ENCODE measurements around the gene LCN12. TPM values are rescaled to one million over a fixed set of nuclear protein-coding genes. Genes with fewer than 3 reads are reported as not detected.

LCN12 gene
- total RNA-seq, 1 donor from 2014 or later = 3.4 TPM

DNA sequence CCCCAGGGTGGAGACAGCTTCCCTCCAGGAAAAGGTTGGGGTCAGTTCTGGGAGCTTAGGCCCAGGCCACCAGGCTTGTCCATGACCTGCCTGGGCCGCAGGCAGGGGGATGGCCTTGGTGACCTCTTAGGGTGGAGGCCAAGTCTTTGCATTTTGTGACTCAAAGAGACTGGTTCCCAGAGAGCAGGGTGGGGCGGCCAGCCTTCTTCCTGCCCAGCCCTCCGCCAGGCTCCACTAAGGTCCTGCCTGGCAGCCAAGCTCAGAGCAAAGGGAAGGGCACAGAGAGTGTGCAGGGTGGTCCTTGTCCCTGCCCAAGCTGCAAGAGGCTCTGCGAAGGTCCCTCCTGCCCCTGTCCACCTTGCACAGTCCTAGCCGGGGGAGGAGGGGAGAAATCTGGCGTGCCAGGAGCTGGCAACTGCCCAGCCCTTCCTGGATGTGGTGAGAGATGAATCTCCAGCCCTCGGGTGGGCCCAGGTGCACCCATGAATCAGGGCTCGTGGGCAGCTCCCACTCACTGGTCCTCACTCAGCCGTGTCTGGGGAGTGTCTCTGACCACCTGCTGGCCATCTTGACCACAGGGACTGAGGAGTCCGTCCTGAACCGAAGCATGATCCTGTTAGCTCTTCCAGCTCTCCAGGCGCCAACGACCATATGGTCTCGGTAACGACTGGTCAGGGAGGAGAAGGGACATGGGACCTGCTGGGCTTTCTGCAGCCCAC is 22.9 kb downstream of the LCN12 start:
- no peak for DNase-seq (ENCODE audit: low spot score)

GRCh38 chr9:136975644-136976043 is 23.6 kb downstream of the LCN12 start:
- no peak for DNase-seq (ENCODE audit: low spot score)

- DNase-seq (ENCODE audit: low spot score) = no peak
These were observed 25.1 kb downstream of the LCN12 start, which contains the start of gene PTGDS for GRCh38 chr9:136977223-136977622. TSS of gene PTGDS (plus strand) at chr9:136977504. CDS start at chr9:136977579, 75 bp downstream.

- DNase-seq (ENCODE audit: low spot score) = no peak
These were observed 25.6 kb downstream of the LCN12 start for GRCh38 chr9:136977649-136978072.

GRCh38 chr9:136978073-136978864 is 26.2 kb downstream of the LCN12 start:
- DNase-seq (ENCODE audit: low spot score) = peak; percentile 73

- DNase-seq (ENCODE audit: low spot score) = no peak
These were observed 26.9 kb downstream of the LCN12 start for GRCh38 chr9:136978865-136979544.

DNA sequence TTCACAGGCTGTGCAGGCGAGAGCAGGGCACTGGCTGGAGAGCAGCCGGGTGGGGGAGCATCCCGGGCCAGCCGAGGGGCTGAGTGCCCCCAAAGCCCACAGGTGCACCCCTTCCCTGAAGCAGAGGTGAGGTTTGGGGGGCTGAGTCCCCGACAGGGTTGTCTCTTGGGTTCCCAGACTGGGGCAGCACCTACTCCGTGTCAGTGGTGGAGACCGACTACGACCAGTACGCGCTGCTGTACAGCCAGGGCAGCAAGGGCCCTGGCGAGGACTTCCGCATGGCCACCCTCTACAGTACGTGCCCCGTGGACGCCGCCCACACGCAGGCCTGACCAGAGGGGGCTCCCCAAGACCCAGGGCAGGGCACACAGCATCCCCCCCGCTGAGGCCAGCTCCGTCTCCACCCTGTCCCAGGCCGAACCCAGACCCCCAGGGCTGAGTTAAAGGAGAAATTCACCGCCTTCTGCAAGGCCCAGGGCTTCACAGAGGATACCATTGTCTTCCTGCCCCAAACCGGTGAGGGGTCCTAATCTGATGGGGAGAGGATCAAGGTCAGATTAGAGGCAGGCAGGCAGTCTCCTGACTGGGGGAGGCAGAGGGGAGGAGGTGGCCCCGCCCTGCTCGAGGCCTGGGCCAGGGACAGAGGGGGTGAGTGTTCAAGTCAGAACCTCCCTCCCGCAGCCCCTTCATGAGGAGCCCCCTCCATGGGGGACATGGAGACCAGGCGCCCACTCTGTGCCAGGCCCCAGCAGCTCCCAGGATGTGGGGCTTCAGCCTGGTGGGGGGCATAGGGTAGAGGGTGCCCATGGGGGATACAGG is 27.9 kb downstream of the LCN12 start:
- DNase-seq (ENCODE audit: low spot score) = no peak

GRCh38 chr9:136980669-136981478 is 28.8 kb downstream of the LCN12 start:
- DNase-seq (ENCODE audit: low spot score) = no peak

DNA sequence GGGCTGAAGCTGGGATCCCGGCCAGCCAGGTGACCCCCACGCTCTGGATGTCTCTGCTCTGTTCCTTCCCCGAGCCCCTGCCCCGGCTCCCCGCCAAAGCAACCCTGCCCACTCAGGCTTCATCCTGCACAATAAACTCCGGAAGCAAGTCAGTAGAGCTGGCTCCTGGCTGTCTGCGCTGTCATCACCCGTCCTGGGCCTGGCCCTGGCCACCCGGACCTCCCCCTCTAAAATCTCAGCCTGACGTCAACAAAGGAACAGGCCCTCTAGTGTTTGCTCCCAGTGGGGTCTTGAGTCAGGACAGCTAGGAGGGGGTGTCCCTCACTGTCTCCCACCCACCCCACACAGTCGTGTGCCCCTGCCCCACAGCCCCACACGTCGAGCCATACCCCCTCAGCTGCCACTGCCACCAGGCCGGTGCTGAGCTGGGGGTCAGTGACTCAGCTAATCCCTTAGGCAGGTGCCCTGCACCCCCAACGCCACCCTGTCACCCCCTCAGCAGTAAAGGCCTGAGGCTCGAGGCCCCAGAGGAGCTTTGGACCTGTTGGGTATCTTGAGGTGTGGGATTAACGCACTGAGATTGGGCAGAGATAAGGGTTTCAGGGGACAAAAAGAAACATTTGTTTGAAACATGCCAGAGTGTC is 29.6 kb downstream of the LCN12 start:
- no peak for DNase-seq (ENCODE audit: low spot score)

DNA sequence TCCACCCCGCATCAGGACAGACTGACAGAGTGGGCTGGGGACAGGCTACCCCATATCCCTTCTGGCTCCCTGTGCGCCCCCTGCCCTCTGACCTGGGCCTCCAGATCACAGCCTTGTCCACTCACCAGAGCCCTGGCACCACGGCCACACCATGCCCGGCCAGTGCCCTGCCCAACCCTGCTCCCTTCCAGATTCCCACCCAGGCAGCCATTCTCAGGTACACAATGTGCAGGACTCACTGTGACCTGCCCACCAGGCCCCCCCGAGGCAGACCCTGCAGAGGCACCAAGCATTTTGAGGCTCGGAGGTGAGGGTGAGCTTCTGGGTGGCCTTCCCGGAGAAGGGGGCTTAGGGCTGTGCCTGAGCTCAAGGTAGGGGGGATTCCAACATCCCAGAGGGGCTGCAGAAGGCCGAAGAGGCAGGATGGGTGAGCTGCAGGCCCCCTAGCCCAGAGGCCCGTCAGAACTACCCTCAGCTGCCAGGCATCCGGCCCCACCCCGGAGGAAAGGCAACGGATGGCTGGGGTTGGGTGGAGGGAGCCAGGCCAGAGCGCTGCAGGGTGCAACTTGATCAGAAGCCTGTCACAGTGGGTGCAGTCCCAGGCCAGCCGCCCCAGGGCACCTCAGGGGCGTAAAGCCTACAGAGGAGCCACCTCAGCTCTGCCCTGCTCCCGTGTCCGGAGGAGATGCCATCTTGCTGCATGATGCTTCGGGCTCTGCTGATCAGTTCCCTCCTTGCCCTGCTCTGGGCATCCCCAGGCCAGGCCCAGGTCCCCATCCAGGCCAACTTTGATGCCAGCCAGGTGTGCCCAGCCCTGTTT is 30.4 kb downstream of the LCN12 start, which contains the start of gene LCNL1:
TSS of gene LCNL1 (plus strand) at position 762 of the 820 bp plus-strand sequence. CDS start 594 bp downstream, outside the sequence.
- DNase-seq (ENCODE audit: low spot score) = no peak

- DNase-seq (ENCODE audit: low spot score) = no peak
These were observed 31.1 kb downstream of the LCN12 start for GRCh38 chr9:136983167-136983566.

DNA sequence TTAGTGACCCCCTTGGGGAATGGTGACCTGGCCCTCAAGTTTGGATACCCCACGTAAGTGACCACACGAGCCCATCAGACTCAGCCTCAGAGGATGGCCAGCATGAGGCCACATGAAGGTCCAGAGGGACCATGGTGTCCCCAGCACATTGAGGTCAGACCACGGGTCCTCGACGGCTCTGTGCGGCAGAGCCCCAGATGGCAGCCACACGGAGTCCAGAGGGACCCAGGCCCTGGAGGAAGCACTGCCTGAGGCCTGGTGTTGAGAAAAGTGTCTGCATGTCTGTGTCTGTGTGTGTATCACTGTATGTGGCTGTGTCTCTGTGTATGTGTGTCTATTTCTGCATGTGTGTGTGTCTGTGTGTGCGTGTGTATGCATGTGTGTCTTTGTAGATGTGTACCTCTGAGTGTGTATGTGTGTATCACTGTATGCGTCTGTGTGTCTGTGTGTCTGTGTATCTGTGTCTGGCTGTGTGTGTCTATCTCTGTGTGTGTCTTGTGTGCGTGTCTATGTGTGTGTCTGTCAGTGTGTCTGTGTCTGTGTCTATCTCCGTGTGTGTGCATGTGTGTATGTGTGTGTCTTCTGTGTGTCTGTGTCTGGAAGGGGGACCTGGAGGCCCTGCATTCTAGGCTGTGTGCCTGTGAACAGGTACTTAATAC is 31.7 kb downstream of the LCN12 start:
- no peak for DNase-seq (ENCODE audit: low spot score)

DNA sequence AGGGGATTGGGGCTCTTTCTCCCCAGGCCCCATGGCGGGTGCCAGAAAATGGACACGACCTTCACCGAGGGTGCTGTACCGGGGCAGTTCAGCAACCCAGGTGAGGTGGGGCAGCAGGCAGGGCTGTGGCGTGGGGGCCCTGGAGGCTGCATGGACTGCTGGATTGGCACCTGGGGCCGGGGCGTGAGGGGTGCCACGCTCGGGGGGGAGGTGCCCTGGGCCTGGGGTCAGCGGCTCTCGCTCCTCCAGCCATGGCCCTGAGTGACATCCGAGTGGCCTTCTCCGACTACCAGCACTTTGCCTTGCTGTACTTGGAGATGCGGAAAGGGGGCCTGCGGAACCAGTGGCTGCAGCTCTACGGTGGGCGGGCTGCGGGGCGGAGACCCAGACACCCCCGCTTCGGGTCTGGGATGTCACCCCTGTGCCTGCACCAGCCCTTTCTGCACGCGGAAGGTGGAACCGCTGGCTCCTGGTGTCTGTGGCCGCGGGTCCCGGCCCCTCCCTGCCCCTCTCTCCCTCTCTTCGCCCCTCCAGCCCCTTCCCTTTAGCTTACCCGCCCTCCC is 32.5 kb downstream of the LCN12 start:
- DNase-seq (ENCODE audit: low spot score) = no peak

- DNase-seq (ENCODE audit: low spot score) = no peak
These were observed 33.0 kb downstream of the LCN12 start for GRCh38 chr9:136985027-136985602.

DNA sequence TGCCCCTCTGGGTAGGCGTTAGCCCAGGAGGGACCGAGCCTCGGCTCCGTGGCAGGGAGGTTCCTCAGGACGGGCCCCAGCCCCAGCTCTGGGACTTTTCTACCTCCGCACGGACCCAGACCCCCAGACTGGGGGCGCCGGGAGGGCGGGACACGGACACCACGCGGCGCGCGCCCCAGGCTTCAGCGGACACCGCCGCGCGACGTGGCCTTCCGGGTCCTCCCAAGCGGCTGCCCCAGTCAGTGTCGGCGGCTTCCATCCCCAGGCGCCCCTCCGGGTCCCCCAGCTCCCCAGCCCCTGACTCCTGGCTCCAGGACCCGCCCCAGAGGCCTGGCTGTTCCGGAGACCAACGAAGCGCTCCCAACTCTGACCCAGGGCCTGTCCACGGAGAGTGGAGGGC is 33.8 kb downstream of the LCN12 start:
- no peak for DNase-seq (ENCODE audit: low spot score)

GRCh38 chr9:136988872-136989271 is 36.8 kb downstream of the LCN12 start:
- no peak for DNase-seq (ENCODE audit: low spot score)

- no peak for DNase-seq (ENCODE audit: low spot score)
These were observed 38.3 kb downstream of the LCN12 start for GRCh38 chr9:136990242-136990911.

Measured in ureter (tissue), 1 donor.